GM21528 (cell line): ENCODE measurements around the gene CFHR3.
"Not testable (repeated sequence)": the region's sequence is repeated elsewhere in the genome, so short reads cannot be mapped to it uniquely, and the experiment has no call there.

Experiments
- ATAC-seq: cut with Tn5 transposase; IDR thresholded peaks from one replicate; pipeline ENCODE4 v1.9.1; 2021; ENCODE audit warnings: mild to moderate bottlenecking, moderate library complexity; ENCODE audit not compliant: unreplicated experiment, low FRiP score

Gene CFHR3

DNA sequence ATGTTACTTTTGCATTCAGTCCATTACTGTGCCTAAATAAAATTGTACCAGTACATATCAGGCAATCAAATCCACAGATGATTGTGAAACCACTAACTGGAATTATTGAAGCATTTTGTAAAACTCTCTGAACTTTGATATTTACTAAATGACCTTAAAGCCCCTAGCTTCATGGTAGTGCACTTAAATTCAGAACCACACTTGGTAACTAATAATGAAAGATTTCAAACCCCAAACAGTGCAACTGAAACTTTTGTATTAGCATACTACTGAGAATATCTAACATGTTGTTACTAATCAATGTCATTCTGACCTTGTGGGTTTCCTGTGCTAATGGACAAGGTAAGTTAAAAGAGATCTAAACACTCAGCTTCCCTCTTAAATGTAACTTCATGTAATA lies at the start of gene CFHR3:
Gene CFHR3, plus strand, starts transcription at position 238 of the 400 bp plus-strand sequence. Its CDS starts 47 bp downstream, at position 285.
- peak; percentile 80 for ATAC-seq

DNA sequence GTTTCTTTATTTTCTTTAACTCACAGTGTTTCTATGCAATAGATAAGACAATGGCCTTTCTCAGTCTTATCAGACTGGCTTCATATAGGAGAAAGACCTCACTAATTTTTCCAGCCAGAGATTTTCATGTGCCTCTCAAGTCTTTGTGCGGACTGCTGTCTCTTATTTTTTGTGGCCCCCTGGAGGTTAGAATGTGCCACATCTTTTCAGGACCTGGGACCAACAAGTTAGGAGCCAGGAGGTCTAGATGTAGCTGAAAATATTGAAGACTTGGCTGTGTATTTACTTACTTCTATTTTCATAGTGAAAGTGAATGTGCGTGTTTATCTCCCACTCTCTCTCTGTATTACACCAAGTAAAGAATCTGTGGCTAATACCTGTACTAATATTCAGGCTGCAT lies 42.1 kb upstream of the CFHR3 start:
- no peak for ATAC-seq

DNA sequence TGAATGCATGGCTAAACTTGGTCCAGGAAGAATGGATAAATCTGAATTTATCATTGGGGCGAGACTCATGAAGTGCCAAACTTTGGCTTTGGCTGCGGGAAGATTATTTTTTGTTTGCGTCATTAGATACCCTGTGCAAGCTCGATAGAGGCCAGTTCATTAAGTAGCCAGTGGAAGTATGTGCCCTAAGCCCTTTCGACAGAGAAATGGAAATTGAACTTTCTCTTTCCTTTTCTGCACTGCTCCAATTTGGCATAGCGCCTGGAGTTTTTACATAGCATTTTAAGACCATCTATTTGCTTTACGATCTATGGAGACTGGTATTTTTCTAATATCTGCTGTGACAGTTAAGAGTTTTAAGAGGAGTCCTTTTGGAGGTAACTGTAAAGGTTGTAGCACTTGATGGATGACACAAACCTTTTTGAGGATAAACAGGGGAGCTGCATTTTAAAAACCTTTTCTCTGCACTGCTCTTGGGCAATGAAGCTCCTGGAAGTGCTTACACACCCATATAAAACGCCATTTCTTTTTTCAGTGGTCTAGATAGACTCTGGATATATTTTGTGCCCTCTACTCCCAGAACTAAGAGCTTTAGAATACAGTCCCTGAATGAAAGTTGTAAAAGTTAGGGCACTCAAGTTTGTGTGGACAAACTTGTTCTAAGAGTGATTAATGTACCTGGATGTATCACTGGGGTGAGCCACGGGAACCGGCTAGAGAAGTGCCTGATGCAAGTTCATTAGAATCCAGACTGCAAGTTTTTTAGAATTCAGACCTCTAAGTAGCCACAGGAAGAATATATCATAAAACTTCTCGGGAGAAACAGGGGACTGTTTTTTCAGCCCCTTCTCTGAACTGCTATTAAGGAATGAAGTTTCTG lies 41.3 kb upstream of the CFHR3 start:
- ATAC-seq: no peak

DNA sequence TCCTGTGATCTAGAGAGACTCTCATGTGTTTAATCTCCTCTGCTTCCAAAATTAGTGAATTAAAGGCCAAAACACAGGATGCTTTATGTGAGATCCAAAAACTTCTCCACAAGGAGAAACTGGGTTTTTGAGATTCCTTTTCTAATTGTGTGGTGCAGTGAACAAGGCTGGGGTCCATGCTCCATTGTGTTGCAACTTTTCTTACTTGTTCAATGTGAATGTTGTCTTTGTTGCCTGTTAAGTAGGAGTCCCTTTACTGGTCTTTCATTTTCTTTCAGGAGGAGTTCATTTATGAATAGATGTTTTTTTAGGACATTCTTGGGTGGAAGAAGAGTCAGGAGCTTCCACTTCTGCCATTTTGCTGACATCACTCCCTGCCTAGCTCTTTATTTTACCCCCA lies 40.6 kb upstream of the CFHR3 start:
- no peak for ATAC-seq

DNA sequence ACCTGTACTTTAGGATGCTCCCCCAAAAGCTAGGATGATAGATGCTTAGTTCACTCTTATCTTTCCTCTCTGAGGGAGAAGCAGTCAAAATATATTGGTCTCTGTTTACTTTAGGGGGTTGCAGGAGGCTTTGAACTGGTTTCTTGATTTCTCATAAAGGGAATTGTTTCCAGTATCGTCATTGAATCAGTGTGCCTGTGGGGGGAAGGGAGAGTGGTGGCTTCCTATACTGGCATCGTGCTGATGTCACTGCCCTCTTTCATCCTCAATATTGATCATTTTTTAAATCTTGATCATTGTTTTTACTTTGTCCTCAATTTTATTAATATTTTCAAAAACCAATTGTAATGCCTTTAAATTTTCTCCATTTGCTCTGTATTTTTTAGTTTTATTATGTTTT lies 40.2 kb upstream of the CFHR3 start:
- no peak for ATAC-seq

DNA sequence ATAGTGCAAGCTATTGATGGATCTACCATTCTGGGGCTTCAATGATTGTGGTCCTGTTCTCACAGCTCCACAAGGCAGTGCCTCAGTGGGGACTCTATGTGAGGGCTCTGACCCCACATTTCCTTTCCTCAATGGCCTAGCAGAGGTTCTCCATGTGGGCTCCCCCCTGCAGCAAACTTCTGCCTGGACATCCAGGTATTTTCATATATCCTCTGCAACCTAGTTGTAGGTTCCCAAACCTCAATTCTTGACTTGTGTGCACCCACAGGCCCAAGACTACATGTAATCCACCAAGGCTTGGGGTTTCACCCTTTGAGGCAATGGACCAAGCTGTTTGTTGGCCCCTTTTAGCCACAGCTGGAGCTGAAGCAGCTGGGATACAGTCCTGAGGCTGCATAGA lies 35.9 kb upstream of the CFHR3 start:
- no peak for ATAC-seq

DNA sequence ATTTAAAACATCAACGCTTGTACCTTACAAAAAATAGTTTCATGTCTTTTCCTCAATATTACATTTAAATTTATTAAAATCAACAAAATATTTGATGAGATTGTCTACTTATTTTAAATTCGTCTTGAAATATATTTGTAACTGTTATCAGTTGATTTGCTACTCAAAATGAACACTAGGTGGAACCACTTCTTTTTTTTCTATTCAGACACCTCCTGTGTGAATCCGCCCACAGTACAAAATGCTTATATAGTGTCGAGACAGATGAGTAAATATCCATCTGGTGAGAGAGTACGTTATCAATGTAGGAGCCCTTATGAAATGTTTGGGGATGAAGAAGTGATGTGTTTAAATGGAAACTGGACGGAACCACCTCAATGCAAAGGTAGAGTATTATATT lies 31.4 kb upstream of the CFHR3 start:
- peak; percentile 84 for ATAC-seq

DNA sequence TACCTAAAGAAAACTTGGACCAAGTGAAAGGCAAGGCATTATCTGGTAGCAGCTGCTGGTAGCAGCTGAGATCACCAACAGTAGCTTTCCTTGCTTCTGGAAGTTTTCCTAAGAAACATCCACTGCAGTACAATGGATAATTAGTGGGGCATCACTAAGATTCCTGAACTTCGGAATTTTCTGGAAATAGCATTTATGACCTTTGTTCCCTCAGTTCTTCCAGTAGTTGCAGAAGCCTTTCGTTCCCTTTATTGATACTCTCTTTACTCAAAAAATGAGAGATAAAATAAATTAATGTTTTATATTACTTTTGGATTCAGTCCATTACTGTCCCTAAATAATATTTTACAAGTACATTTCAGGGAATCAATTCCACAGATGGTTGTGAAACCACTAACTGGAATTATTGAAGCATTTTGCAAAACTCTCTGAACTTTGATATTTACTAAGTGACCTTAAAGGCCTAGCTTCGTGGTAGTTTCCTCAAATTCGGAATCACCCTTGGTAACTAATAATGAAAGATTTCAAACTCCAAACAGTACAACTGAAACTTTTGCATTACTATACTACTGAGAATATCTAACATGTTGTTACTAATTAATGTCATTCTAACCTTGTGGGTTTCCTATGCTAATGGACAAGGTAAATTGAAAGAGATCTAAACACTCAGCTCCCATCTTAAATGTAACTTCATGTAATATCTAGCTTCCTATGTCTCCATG lies 9.5 kb upstream of the CFHR3 start:
- ATAC-seq: not testable (repeated sequence)

DNA sequence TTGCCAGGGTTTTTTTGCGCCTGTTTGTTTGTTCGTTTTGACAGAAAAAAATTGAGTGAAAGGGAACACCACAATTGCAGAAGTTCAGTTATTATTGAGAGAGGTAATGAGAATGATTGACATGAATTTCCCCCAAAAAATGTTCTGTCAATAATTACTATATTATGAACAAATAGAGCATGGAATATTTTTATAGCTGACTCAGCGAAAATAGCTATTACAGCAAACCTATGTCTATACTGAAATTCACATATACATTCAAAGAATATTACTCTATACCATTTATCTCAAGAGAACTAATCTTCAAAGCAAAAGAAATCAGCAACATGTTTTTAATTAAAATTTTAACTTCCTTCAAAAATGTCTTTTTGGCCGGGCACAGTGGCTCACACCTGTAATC lies 4.8 kb upstream of the CFHR3 start:
- ATAC-seq: not testable (repeated sequence)

DNA sequence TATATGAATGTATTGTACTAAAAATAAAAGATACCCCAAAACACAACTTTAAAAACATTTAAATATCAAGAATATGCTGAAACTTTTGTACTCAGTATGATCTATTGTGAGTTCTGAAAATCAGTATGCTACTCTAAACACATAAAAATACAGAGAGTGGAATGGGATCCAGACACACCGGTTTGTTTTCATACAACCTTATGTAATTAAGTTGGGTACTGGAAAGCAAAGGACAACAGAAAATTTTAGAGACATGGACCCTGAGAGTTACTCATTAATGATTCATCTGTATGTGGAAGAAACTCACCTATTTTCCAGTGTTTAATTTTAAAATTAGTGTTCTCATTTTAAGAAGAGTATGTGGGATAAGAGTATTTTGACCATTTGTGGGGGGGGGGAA lies 927 bp upstream of the CFHR3 start:
- ATAC-seq: no peak

DNA sequence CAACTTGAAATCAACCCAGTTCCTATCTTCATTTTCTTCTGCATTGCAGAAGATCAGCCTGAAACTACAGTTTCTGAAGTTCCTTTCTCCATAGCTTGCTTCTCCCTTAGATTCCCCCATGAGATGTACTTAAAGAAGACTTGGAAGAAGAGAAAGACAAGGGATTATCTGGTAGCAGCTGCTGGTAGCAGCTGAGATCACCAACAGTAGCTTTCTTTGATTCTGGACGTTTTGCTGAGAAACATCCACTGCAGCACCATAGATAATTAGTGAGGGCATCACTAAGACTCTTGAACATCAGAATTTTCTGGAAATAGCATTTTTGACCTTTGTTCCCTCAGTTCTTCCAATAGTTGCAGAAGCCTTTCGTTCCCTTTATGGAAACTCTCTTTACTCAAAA lies 465 bp upstream of the CFHR3 start:
- ATAC-seq: no peak

DNA sequence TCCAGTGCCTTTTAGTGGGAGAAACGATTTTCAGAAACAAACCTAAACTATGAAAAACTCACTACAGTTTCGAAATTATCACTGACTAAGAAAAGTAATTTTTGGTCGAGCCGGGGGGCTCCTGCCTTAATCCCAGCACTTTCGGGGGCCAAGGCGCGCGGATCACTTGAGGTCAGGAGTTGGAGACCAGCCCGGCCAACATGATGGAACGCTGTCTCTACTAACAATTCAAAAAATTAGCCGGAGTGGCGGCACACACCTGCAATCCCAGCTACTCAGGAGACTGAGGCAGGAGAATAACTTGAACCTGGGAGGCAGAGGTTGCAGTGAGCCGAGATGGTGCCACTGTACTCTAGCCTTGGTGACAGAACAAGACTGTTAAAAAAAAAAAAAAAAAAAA lies 3.0 kb downstream of the CFHR3 start:
- ATAC-seq: no peak

DNA sequence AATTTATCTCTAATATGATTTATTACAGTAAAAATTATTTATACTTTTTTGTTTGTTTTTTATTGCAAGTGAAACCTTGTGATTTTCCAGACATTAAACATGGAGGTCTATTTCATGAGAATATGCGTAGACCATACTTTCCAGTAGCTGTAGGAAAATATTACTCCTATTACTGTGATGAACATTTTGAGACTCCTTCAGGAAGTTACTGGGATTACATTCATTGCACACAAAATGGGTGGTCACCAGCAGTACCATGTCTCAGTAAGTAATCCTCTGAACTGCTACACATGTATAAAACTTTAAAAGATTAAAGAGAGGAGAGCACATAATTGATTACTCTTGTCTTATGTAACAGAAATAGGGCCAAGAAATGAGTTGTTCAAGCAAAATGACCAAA lies 4.5 kb downstream of the CFHR3 start:
- ATAC-seq: no peak

DNA sequence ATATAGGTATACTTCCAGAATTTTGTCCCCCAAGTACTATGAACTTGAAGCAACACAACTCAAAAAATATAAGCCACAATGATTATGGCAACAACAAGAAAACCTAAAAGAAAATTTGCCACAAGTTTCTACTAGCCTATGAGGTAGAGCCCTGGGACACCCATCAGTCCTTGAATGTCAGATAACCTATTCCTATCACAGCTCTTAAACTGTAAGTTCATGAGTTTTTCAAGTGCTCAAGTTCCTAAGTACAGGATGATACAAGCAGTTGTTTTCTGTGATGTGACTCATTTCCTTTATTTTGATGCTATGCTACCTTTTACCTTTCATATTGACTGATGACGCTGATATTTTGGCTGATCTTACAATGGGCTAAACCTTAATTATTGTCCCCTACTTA lies 16.6 kb downstream of the CFHR3 start:
- ATAC-seq: not testable (repeated sequence)

DNA sequence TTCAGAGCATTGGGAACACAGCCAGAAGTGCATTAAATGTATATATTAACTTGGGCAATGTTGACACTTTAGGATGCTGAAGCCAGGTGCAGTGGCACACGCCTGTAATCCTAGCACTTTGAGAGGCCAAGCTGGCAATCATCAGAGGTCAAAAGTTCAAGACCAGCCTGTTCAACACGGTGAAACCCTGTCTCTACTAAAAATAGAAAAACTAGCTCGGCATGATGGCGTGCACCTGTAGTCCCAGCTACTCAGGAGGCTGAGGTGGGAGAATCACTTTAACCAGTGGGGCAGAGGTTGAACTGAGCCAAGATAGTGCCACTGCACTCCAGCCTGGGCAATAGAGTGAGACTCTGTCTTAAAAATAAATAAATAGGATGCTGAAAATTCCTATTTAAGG lies 19.5 kb downstream of the CFHR3 start:
- ATAC-seq: not testable (repeated sequence)

DNA sequence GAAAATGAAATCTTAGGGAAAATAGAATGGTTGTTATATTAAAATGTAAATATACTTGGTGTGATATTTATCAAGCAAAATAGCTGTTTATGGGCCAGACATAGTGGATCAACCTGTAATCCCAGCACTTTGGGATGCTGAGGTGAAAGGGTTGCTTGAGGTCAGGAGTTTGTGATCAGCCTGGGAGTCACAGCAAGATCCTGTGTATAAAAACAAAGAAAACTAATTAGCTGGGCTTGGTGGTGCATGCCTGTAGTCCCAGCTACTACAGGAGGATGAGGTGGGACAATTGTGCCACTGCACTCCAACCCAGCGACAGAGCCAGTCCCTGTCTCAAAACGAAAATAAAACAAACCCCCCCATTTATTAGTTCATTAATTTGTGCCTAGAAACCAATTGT lies 23.3 kb downstream of the CFHR3 start:
- no peak for ATAC-seq

DNA sequence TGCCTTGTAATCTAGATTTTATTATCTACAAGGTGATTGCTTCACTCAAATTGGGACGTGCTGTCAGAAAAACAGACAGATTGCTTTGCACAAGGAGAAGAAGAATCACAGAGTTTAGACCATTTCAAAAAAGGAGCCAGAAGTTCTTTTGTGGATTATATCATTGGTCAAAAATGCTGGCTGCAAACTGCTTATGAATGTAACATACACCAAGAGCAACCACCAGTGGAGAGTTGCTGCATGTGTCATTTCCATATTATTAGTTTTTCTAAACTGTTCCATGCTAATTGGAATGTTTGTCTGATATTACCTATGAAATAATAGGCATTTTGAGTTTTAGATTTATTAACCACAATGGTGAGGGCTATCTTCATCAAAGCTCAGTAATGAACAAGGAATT lies 27.3 kb downstream of the CFHR3 start:
- not testable (repeated sequence) for ATAC-seq

DNA sequence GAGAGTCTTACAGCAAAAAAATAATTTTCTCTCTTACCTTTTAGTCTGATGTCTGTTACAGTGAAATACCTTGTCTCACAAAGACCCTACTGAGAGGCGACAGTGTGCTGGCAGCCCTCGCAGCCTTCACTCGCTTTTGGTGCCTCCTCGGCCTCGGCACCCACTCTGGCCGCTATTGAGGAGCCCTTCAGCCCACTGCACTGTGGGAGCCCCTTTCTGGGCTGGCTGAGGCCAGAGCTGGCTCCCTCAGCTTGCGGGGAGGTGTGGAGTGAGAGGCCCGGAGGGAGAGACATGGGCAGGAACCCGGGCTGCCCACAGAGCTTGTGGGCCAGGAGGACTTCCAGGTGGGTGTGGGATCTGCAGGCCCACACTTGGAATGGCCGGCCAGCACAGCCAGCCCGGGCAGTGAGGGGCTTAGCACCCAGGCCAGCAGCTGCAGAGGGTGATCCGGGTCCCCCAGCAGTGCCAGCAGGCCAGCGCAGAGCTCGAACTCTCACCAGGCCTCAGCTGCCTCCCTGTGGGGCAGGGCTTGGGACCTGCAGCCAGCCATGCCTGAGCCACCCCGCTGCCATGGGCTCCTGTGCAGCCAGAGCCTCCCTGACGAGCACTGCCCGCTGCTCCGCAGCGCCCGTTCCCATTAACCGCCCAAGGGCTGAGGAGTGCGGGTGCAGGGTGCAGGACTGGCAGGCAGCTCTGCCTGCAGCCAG lies 34.0 kb downstream of the CFHR3 start:
- ATAC-seq: no peak

DNA sequence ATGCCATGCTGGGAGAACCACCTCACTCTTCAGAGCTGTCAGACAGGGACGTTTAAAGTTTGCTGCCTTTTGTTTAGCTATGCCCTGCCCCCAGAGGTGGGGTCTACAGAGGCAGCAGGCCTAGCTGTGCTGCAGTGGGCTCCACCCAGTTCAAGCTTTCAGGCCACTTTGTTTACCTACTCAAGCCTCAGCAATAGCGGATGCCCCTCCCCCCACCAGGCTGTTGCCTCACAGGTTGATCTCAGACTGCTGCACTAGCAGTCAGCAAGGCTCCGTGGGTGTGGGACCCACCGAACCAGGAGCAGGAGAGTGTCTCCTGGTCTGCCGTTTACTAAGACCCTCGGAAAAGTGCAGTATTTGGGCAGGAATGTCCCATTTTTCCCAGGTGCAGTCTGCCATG lies 42.8 kb downstream of the CFHR3 start:
- not testable (repeated sequence) for ATAC-seq

DNA sequence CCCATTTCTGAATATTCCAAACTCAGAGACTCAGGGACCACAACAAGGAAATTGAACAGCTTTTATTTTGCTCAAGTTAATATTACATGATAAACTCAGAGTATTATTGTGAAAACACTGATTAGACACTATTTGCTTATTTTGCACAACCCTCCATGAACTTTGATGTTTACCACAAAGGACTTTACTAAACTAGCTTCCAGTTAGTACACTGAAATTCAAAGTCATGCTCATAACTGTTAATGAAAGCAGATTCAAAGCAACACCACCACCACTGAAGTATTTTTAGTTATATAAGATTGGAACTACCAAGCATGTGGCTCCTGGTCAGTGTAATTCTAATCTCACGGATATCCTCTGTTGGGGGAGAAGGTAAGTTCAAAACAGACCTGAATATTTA lies 44.9 kb downstream of the CFHR3 start, which contains the start of gene CFHR1:
Gene CFHR1, plus strand, starts transcription at position 201 of the 400 bp plus-strand sequence. Its CDS starts 114 bp downstream, at position 315.
- not testable (repeated sequence) for ATAC-seq

DNA sequence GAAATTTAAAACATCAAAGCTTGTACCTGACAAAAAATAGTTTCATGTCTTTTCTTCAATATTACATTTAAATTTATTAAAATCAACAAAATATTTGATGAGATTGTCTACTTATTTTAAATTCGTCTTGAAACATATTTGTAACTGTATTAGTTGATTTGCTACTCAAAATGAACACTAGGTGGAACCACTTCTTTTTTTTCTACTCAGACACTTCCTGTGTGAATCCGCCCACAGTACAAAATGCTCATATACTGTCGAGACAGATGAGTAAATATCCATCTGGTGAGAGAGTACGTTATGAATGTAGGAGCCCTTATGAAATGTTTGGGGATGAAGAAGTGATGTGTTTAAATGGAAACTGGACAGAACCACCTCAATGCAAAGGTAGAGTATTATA lies 53.2 kb downstream of the CFHR3 start:
- ATAC-seq: peak; percentile 66
